Liver (tissue), 9 donors: ENCODE measurements around the gene FER1L5. TPM values are rescaled to one million over a fixed set of nuclear protein-coding genes. Genes with fewer than 3 reads are reported as not detected.

Experiments used
- DNase-seq: peaks from one replicate; pipeline ENCODE4 v3.0.0-alpha.2; 2017; ENCODE audit warnings: low spot score
- H3K27ac ChIP-seq, 2 donors: one replicate each; pipeline ENCODE4 v1.7.0; 2013; ENCODE audit warnings: inconsistent platforms in 2 of 2, low read length in 2 of 2, control low read depth in 1 of 2, low read depth in 1 of 2, mild to moderate bottlenecking in 1 of 2
- H3K27me3 ChIP-seq, 4 donors: one replicate each; pipeline versions ENCODE4 v1.6.1 to v1.7.0; 2013; ENCODE audit warnings: low read length in 3 of 4, inconsistent platforms in 1 of 4, mild to moderate bottlenecking in 1 of 4, moderate library complexity in 1 of 4; ENCODE audit not compliant: control insufficient read depth in 4 of 4, insufficient read depth in 4 of 4
- H3K36me3 ChIP-seq, 4 donors: one replicate each; pipeline versions ENCODE4 v1.6.1 to v1.7.0; 2013; ENCODE audit warnings: low read length in 3 of 4, mild to moderate bottlenecking in 3 of 4, low read depth in 1 of 4, moderate library complexity in 1 of 4; ENCODE audit not compliant: control insufficient read depth in 4 of 4, insufficient read depth in 3 of 4
- H3K4me1 ChIP-seq, 4 donors: one replicate each; pipeline versions ENCODE4 v1.6.1 to v1.7.0; 2013; ENCODE audit warnings: low read length in 3 of 4, mild to moderate bottlenecking in 3 of 4, moderate library complexity in 1 of 4; ENCODE audit not compliant: control insufficient read depth in 4 of 4, insufficient read depth in 4 of 4
- H3K4me3 ChIP-seq, 3 donors: one replicate each; pipeline versions ENCODE4 v1.6.1 to v1.7.0; 2013; ENCODE audit warnings: low read length in 3 of 3, control low read depth in 1 of 3, low read depth in 1 of 3, mild to moderate bottlenecking in 1 of 3
- H3K9ac ChIP-seq, 2 donors: one replicate each; pipeline ENCODE4 v1.7.0; 2013; ENCODE audit warnings: low read length in 2 of 2, mild to moderate bottlenecking in 2 of 2, moderate library complexity in 2 of 2, control low read depth in 1 of 2, low read depth in 1 of 2
- H3K9me3 ChIP-seq, 4 donors: one replicate each; pipeline versions ENCODE4 v1.6.1 to v1.7.0; 2013; ENCODE audit warnings: low read length in 3 of 4; ENCODE audit not compliant: control insufficient read depth in 4 of 4
- ATF3 ChIP-seq: IDR thresholded peaks from 2 replicates; pipeline ENCODE4 v1.6.1; 2016; ENCODE audit warnings: antibody characterized with exemption
- CTCF ChIP-seq: fragments of 150-350 bp; IDR thresholded peaks from 2 replicates; pipeline ENCODE4 v1.5.1; 2017; ENCODE audit warnings: improper control_type of control experiment, low read depth, low read length; ENCODE audit not compliant: missing input control
- EGR1 ChIP-seq, 2 donors: IDR thresholded peaks; 2 replicates each; pipeline ENCODE4 v1.6.1; 2016 to 2018; ENCODE audit warnings: antibody characterized with exemption in 2 of 2, low read depth in 2 of 2
- FOXA1 ChIP-seq: IDR thresholded peaks from 2 replicates; pipeline ENCODE4 v1.6.1; 2016; ENCODE audit warnings: antibody characterized with exemption
- FOXA2 ChIP-seq: IDR thresholded peaks from 2 replicates; pipeline ENCODE4 v1.6.1; 2016; ENCODE audit warnings: antibody characterized with exemption
- GABPA ChIP-seq, 2 donors: IDR thresholded peaks in 1 of 2; conservative IDR thresholded peaks in 1 of 2; 2 replicates each; pipeline ENCODE4 v1.6.1; 2016; ENCODE audit warnings: antibody characterized with exemption in 2 of 2, mild to moderate bottlenecking in 1 of 2, moderate library complexity in 1 of 2
- HNF4A ChIP-seq, 2 donors: conservative IDR thresholded peaks; 2 replicates each; pipeline ENCODE4 v1.6.1; 2016; ENCODE audit warnings: antibody characterized with exemption in 2 of 2, mild to moderate bottlenecking in 2 of 2
- HNF4G ChIP-seq: IDR thresholded peaks from 2 replicates; pipeline ENCODE4 v1.6.1; 2016; ENCODE audit warnings: antibody characterized with exemption
- JUND ChIP-seq, 2 donors: IDR thresholded peaks; 2 replicates each; pipeline ENCODE4 v1.6.1; 2016; ENCODE audit warnings: antibody characterized with exemption in 2 of 2
- MAX ChIP-seq: IDR thresholded peaks from 2 replicates; pipeline ENCODE4 v1.6.1; 2016; ENCODE audit warnings: antibody characterized with exemption
- NR2F2 ChIP-seq: IDR thresholded peaks from 2 replicates; pipeline ENCODE4 v1.6.1; 2016; ENCODE audit warnings: antibody characterized with exemption
- RAD21 ChIP-seq, 2 donors: IDR thresholded peaks; 2 replicates each; pipeline ENCODE4 v1.6.1; 2016; ENCODE audit warnings: antibody characterized with exemption in 2 of 2, mild to moderate bottlenecking in 2 of 2
- REST ChIP-seq: IDR thresholded peaks from 2 replicates; pipeline ENCODE4 v1.6.1; 2016; ENCODE audit warnings: antibody characterized with exemption, mild to moderate bottlenecking
- RXRA ChIP-seq, 2 donors: IDR thresholded peaks; 2 replicates each; pipeline ENCODE4 v1.6.1; 2017 to 2018; ENCODE audit warnings: antibody characterized with exemption in 2 of 2, mild to moderate bottlenecking in 1 of 2
- SP1 ChIP-seq: IDR thresholded peaks from 2 replicates; pipeline ENCODE4 v1.6.1; 2018; ENCODE audit warnings: antibody characterized with exemption, mild to moderate bottlenecking
- TAF1 ChIP-seq: conservative IDR thresholded peaks from 2 replicates; pipeline ENCODE4 v1.6.1; 2016; ENCODE audit warnings: antibody characterized with exemption, mild to moderate bottlenecking
- YY1 ChIP-seq: IDR thresholded peaks from 2 replicates; pipeline ENCODE4 v1.6.1; 2016; ENCODE audit warnings: antibody characterized with exemption, mild to moderate bottlenecking
- ZBTB33 ChIP-seq: IDR thresholded peaks from 2 replicates; pipeline ENCODE4 v1.6.1; 2016; ENCODE audit warnings: antibody characterized with exemption
- WGBS: extraction: QIAGEN DNeasy Blood & Tissue Kit; methylation state at CpG from one replicate; pipeline ENCODE4 v1.1.7; 2013; 5-methylcytosine and 5-hydroxymethylcytosine counted together
- polyA plus RNA-seq, 2 donors: library from polyadenylated mRNA; stranded (reverse) in 1 of 2; unstranded in 1 of 2; fragments of 200-250 nt in 1 of 2; fragments of >200 nt in 1 of 2; fragmentation: Nextera tagmentation in 1 of 2; extraction: Ambion mirVana in 1 of 2; gene quantifications; one replicate each; pipeline versions ENCODE4 v1.2.1 to v1.2.3, GENCODE V29; 2013 to 2015
- total RNA-seq, 2 donors: library from RNA; depleted of rRNA; stranded (reverse); fragments of >200 nt; gene quantifications; one replicate each; pipeline ENCODE4 v1.2.3, GENCODE V29; 2014
- donor health status: healthy.
- donor health status: healthy.
- donor health status: healthy.
- donor health status: healthy.
- donor health status: healthy.

Gene FER1L5
- total and polyA plus RNA-seq, 4 donors = under 0.01 TPM; not detected in 3

GRCh38 chr2:96649342-96649741 is 6.8 kb downstream of the FER1L5 start:
- TF ChIP-seq YY1 (no peak), JUND (IDR thresholded peaks at IDR 0.05) (no peak), ATF3 (no peak), REST (no peak), GABPA (IDR thresholded peaks at IDR 0.05 in 1 of 2, conservative IDR thresholded peaks at IDR 0.05 in 1 of 2) (no peak), MAX (no peak), RAD21 (IDR thresholded peaks at IDR 0.05) (no peak), HNF4G (no peak), SP1 (no peak), TAF1 (no peak), FOXA1 (no peak), EGR1 (IDR thresholded peaks at IDR 0.05; ENCODE audit: low read depth in 2 of 2) (no peak), RXRA (IDR thresholded peaks at IDR 0.05) (no peak), HNF4A (conservative IDR thresholded peaks at IDR 0.05) (no peak), CTCF (no peak), NR2F2 (no peak)
- 98% methylated on average over 1 of the region's 1 CpG for WGBS

GRCh38 chr2:96651793-96652192 is 9.2 kb downstream of the FER1L5 start:
- no peak overlapping the region for H3K27ac ChIP-seq
- no peaks in the 10 kb centered on the region for H3K4me1 ChIP-seq
- no peak for DNase-seq
- H3K27me3 ChIP-seq = no peaks in the 10 kb centered on the region
- H3K4me3 ChIP-seq = no peak overlapping the region
- WGBS = 96% methylated on average over 8 of the region's 8 CpGs
- no peaks in the 10 kb centered on the region for H3K9me3 ChIP-seq
- H3K36me3 ChIP-seq = no peaks in the 10 kb centered on the region
- no peak overlapping the region for H3K9ac ChIP-seq
- TF ChIP-seq FOXA1 = no peak
- TF ChIP-seq CTCF = no peak
- no peak for TF ChIP-seq YY1
- TF ChIP-seq RXRA (IDR thresholded peaks at IDR 0.05) = no peak
- TF ChIP-seq ZBTB33 = no peak
- TF ChIP-seq RAD21 (IDR thresholded peaks at IDR 0.05) = no peak
- no peak for TF ChIP-seq HNF4G
- TF ChIP-seq REST = no peak
- TF ChIP-seq FOXA2 = no peak
- no peak for TF ChIP-seq NR2F2
- TF ChIP-seq GABPA (IDR thresholded peaks at IDR 0.05 in 1 of 2, conservative IDR thresholded peaks at IDR 0.05 in 1 of 2) = no peak
- TF ChIP-seq MAX = no peak
- TF ChIP-seq HNF4A (conservative IDR thresholded peaks at IDR 0.05) = no peak

More at GRCh38 chr2:96649342-96649741, 6.8 kb downstream of the FER1L5 start:
- Histone ChIP-seq H3K4me3 (no peak overlapping the region), H3K36me3 (no peaks in the 10 kb centered on the region), H3K4me1 (no peaks in the 10 kb centered on the region), H3K9ac (no peak overlapping the region), H3K27ac (no peak overlapping the region), H3K9me3 (no peaks in the 10 kb centered on the region), H3K27me3 (no peaks in the 10 kb centered on the region)
- DNase-seq = no peak
